Right lobe of liver (tissue), 4 donors: ENCODE measurements around the gene CLCN3.

Source experiments
- POLR2A ChIP-seq: fragments of 450-650 bp; IDR thresholded peaks from one replicate; pipeline ENCODE4 v1.6.1; 2017; ENCODE audit warnings: antibody characterized with exemption, mild to moderate bottlenecking
- TF ChIP-seq, protein P1 (sequence below), 4 donors: fragments of 200-600 bp in 3 of 4; fragments of 450-650 bp in 1 of 4; IDR thresholded peaks; one replicate each; pipeline versions ENCODE4 v1.5.1 to v1.8.0; 2016 to 2022; ENCODE audit warnings: antibody characterized with exemption in 4 of 4, mild to moderate bottlenecking in 2 of 4
- donor health status: DM: no; HTN: no; CAD: no.
- donor health status: DM: no; HTN: no; CAD: no.
- donor health status: DM: no; HTN: yes; CAD: no.

GRCh38 chr4:169770416-169770815 lies 150.0 kb downstream of the CLCN3 start:
- TF ChIP-seq, protein P1, sequence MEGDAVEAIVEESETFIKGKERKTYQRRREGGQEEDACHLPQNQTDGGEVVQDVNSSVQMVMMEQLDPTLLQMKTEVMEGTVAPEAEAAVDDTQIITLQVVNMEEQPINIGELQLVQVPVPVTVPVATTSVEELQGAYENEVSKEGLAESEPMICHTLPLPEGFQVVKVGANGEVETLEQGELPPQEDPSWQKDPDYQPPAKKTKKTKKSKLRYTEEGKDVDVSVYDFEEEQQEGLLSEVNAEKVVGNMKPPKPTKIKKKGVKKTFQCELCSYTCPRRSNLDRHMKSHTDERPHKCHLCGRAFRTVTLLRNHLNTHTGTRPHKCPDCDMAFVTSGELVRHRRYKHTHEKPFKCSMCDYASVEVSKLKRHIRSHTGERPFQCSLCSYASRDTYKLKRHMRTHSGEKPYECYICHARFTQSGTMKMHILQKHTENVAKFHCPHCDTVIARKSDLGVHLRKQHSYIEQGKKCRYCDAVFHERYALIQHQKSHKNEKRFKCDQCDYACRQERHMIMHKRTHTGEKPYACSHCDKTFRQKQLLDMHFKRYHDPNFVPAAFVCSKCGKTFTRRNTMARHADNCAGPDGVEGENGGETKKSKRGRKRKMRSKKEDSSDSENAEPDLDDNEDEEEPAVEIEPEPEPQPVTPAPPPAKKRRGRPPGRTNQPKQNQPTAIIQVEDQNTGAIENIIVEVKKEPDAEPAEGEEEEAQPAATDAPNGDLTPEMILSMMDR (IDR thresholded peaks at IDR 0.05): no peak
- no peak for TF ChIP-seq POLR2A
